ENCODE results near the gene PTPN14.

The PTPN14 gene

DNA sequence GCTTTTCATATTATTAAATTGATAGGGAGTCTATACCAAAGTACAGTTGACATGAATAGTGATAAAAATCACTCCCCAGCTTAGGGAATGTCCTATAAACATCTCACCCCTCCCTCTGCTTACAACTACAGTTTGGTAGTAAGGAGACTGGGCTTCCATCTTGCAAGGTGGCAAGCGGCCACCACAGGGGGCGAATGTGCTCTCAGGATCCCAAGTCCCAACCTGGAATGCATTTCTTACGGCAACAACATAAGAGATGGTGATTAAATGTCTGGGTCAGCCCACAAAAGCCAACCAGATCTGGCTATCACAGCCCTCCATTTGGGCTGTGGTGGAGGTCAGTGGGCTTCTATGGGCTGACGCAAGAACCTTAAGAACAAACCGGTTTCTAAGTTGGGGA is 202.4 kb downstream of the PTPN14 start:
- Histone ChIP-seq H3K27ac (ENCODE audit: low read length) (no peak overlapping the region), H3K4me1 (ENCODE audit: insufficient read depth, low read length) (peaks cover 11% of the 10 kb centered on the region), H3K9me3 (ENCODE audit: insufficient read depth, low read depth, low read length) (peaks cover 6% of the 10 kb centered on the region; the same call in 1 of the 2 replicates), H3K9ac (ENCODE audit: low read depth, low read length) (no peak overlapping the region), H3K36me3 (ENCODE audit: insufficient read depth, low read depth, low read length) (peaks cover 38% of the 10 kb centered on the region), H3K4me3 (ENCODE audit: low read length) (no peak overlapping the region), H3K27me3 (ENCODE audit: insufficient read depth, low read length) (no peaks in the 10 kb centered on the region)

DNA sequence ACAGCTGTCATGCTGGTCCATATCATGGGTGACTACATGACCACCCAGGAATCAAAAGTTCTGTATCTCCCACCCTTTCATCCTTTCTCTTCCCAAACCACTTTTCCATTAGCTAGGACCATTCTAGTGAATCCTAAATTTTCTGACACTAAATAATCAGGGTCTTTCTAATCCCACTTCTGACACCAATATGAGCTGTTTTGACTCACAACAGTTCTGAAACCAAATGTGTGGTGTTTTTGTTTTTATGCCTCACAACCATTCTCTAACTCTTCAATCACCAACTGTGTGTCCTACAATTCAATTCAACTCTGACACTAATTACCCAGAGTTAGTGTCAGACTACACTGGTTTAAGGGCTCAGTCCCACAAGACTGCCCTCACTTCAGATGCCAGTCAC is 206.5 kb downstream of the PTPN14 start:
- H3K4me1 ChIP-seq (ENCODE audit: insufficient read depth, low read length) = peaks cover 8% of the 10 kb centered on the region
- H3K27ac ChIP-seq (ENCODE audit: low read length) = no peak overlapping the region
- H3K27me3 ChIP-seq (ENCODE audit: insufficient read depth, low read length) = no peaks in the 10 kb centered on the region
- peaks cover 27% of the 10 kb centered on the region for H3K36me3 ChIP-seq (ENCODE audit: insufficient read depth, low read depth, low read length)
- H3K9ac ChIP-seq (ENCODE audit: low read depth, low read length) = no peak overlapping the region
- H3K4me3 ChIP-seq (ENCODE audit: low read length) = no peak overlapping the region
- H3K9me3 ChIP-seq (ENCODE audit: insufficient read depth, low read depth, low read length) = peaks cover 6% of the 10 kb centered on the region; the same call in 1 of the 2 replicates

DNA sequence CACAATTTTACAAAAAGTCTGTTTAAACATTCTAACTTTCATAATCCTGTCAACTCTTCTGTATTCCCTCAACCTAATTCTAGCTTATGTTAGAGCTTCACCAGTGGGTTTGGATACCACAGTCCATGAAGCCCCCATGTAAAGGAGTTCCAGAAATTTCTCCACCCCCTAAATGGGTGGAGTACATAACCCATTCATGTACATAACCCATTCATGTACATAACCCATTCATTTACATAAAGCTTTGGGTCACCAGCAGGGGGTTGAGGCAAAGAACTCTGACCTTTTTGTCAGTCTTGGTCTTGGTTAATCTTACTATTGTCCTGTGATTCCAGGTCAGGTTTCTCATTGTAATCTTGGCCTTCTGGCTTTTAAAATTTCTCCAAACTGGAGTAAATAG is 208.9 kb downstream of the PTPN14 start:
- Histone ChIP-seq H3K36me3 (ENCODE audit: insufficient read depth, low read depth, low read length) (peaks cover 20% of the 10 kb centered on the region), H3K9me3 (ENCODE audit: insufficient read depth, low read depth, low read length) (peaks cover 6% of the 10 kb centered on the region; the same call in 1 of the 2 replicates), H3K27me3 (ENCODE audit: insufficient read depth, low read length) (no peaks in the 10 kb centered on the region), H3K9ac (ENCODE audit: low read depth, low read length) (no peak overlapping the region), H3K27ac (ENCODE audit: low read length) (no peak overlapping the region), H3K4me1 (ENCODE audit: insufficient read depth, low read length) (peaks cover 7% of the 10 kb centered on the region; the same call in 1 of the 2 replicates), H3K4me3 (ENCODE audit: low read length) (no peak overlapping the region)

DNA sequence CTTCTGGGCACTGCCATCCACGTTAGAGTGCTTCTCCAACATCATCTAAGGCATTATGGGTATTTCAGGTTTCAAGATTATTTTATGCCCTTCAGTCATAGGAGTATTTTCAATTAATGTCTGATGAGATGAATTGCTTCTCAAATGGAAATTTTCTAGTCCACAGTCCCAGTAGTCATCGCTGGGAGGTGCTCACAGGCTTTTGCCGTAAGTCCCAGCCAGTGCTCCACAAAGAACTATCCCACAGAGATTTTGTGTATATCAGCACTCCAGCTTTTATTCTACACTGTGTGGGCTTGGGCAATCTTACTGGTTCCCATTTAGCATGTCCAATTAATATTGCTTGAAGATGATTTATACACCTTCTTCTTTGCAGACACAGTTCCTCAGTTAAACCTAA is 209.5 kb downstream of the PTPN14 start:
- Histone ChIP-seq H3K9ac (ENCODE audit: low read depth, low read length) (no peak overlapping the region), H3K4me3 (ENCODE audit: low read length) (no peak overlapping the region), H3K36me3 (ENCODE audit: insufficient read depth, low read depth, low read length) (peaks cover 17% of the 10 kb centered on the region), H3K9me3 (ENCODE audit: insufficient read depth, low read depth, low read length) (peaks cover 6% of the 10 kb centered on the region; the same call in 1 of the 2 replicates), H3K27me3 (ENCODE audit: insufficient read depth, low read length) (no peaks in the 10 kb centered on the region), H3K27ac (ENCODE audit: low read length) (no peak overlapping the region), H3K4me1 (ENCODE audit: insufficient read depth, low read length) (peaks cover 10% of the 10 kb centered on the region; the same call in 1 of the 2 replicates)

DNA sequence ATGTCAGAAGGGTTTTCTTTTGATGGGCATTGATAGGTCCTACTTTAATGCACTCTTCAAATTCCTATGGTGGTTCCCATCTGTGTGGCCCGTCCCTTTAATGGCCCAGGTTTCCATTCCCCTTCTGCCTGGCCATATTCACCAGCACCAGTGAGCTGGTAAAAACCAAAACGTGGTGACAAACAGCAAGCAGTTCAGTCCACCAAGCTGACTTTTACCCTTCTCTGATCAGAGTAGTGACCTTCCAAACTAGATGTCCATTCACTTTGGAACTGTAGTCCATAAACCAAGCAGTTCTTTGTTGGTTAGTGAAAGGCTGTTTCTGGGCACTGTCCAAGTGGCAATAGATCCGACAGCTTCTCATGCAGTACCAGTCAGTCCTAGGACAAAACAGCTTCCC is 209.9 kb downstream of the PTPN14 start:
- H3K27me3 ChIP-seq (ENCODE audit: insufficient read depth, low read length) = no peaks in the 10 kb centered on the region
- peaks cover 6% of the 10 kb centered on the region; the same call in 1 of the 2 replicates for H3K9me3 ChIP-seq (ENCODE audit: insufficient read depth, low read depth, low read length)
- no peak overlapping the region for H3K9ac ChIP-seq (ENCODE audit: low read depth, low read length)
- H3K36me3 ChIP-seq (ENCODE audit: insufficient read depth, low read depth, low read length) = peaks cover 17% of the 10 kb centered on the region
- no peak overlapping the region for H3K27ac ChIP-seq (ENCODE audit: low read length)
- peaks cover 10% of the 10 kb centered on the region; the same call in 1 of the 2 replicates for H3K4me1 ChIP-seq (ENCODE audit: insufficient read depth, low read length)
- H3K4me3 ChIP-seq (ENCODE audit: low read length) = no peak overlapping the region

DNA sequence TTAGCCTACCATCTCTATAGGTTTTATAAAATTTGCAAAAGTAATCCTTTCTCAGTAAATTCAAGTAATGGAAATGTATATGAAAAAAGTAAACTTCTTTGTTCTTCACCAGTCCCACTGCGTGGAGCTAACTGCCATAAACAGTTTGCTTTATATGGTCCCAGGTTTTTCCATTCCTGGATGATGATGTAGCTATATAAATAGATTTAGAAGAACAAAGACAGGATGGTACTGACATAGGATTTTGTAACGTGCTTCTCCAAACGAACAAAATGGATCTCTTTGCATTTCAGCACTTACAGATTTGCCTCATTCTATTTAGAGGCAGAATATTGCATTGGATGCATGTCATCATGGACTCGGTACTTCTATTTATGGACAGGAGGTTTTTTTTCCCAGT is 213.2 kb downstream of the PTPN14 start:
- H3K27me3 ChIP-seq (ENCODE audit: insufficient read depth, low read length) = no peaks in the 10 kb centered on the region
- peaks cover 14% of the 10 kb centered on the region; the same call in 1 of the 2 replicates for H3K4me1 ChIP-seq (ENCODE audit: insufficient read depth, low read length)
- no peak overlapping the region for H3K4me3 ChIP-seq (ENCODE audit: low read length)
- H3K27ac ChIP-seq (ENCODE audit: low read length) = no peak overlapping the region
- no peaks in the 10 kb centered on the region; the same call in 1 of the 2 replicates for H3K36me3 ChIP-seq (ENCODE audit: insufficient read depth, low read depth, low read length)
- no peaks in the 10 kb centered on the region for H3K9me3 ChIP-seq (ENCODE audit: insufficient read depth, low read depth, low read length)
- no peak overlapping the region for H3K9ac ChIP-seq (ENCODE audit: low read depth, low read length)

DNA sequence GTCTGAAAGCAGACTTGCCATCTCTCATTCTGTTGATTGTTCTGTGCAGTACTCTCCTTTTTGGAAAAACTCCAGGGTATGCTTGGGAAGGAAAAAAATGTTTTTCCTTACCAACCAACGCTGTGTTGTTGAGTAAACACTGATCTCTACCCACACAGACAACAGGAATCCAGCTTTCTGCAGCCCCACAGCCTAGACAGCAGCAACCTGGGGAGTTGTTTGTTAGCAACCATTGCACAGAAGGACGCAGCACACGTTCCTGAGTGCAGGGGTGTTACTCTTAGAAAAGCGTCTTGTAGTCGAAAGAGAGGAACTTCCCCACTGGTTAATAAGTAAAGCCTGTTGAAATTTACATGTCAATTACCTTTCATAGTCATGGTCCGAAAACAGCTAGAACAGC is 213.9 kb downstream of the PTPN14 start:
- no peak overlapping the region for H3K27ac ChIP-seq (ENCODE audit: low read length)
- H3K4me1 ChIP-seq (ENCODE audit: insufficient read depth, low read length) = peaks cover 14% of the 10 kb centered on the region; the same call in 1 of the 2 replicates
- no peaks in the 10 kb centered on the region for H3K27me3 ChIP-seq (ENCODE audit: insufficient read depth, low read length)
- no peak overlapping the region for H3K4me3 ChIP-seq (ENCODE audit: low read length)
- no peaks in the 10 kb centered on the region; the same call in 1 of the 2 replicates for H3K36me3 ChIP-seq (ENCODE audit: insufficient read depth, low read depth, low read length)
- H3K9ac ChIP-seq (ENCODE audit: low read depth, low read length) = no peak overlapping the region
- H3K9me3 ChIP-seq (ENCODE audit: insufficient read depth, low read depth, low read length) = no peaks in the 10 kb centered on the region

DNA sequence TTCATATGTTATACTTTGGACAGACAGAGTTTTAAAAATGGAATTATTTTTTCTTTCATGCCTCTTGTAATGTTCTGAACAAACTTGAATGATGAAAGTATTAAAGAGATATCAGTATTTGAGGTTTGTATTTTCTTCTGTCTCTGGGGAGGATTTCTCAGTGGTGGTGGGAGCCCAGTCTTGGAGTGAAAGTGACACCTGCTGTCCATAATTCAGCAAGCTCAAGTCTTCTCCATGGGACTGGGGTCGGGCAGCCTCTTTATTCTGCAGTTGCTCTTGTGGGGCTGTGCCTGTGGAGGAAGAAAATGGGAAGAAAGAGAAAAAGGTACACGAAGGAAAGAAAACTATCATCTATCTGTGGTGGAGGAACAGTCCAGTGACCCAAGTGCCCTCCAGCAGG is 214.4 kb downstream of the PTPN14 start:
- no peak overlapping the region for H3K27ac ChIP-seq (ENCODE audit: low read length)

DNA sequence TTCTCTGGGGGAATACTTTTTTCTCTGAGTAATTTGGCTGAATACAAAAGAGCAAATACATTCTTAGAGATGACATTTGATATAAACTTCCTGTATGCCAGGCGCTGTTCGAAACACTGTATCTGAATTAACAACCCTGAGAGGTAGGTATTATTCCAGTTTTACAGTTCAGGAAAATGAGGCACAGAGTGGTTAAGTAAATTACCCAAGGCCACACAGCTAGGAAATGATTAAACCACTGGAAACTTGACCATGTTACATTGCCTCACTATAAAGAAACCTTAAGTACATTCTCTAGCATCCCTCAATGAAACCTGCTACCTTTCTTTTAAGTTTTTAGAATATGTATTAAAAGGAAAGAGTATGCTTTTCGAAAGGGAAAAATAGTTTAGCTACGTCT is 215.8 kb downstream of the PTPN14 start:
- H3K4me1 ChIP-seq (ENCODE audit: insufficient read depth, low read length) = peaks cover 14% of the 10 kb centered on the region; the same call in 1 of the 2 replicates
- no peak overlapping the region for H3K27ac ChIP-seq (ENCODE audit: low read length)
- no peaks in the 10 kb centered on the region for H3K27me3 ChIP-seq (ENCODE audit: insufficient read depth, low read length)
- no peaks in the 10 kb centered on the region for H3K9me3 ChIP-seq (ENCODE audit: insufficient read depth, low read depth, low read length)
- no peaks in the 10 kb centered on the region; the same call in 1 of the 2 replicates for H3K36me3 ChIP-seq (ENCODE audit: insufficient read depth, low read depth, low read length)
- H3K4me3 ChIP-seq (ENCODE audit: low read length) = no peak overlapping the region
- H3K9ac ChIP-seq (ENCODE audit: low read depth, low read length) = no peak overlapping the region

More for the DNA sequence above, 214.4 kb downstream of the PTPN14 start:
- Histone ChIP-seq H3K27me3 (ENCODE audit: insufficient read depth, low read length) (no peaks in the 10 kb centered on the region), H3K4me3 (ENCODE audit: low read length) (no peak overlapping the region), H3K9ac (ENCODE audit: low read depth, low read length) (no peak overlapping the region), H3K4me1 (ENCODE audit: insufficient read depth, low read length) (peaks cover 14% of the 10 kb centered on the region; the same call in 1 of the 2 replicates), H3K9me3 (ENCODE audit: insufficient read depth, low read depth, low read length) (no peaks in the 10 kb centered on the region), H3K36me3 (ENCODE audit: insufficient read depth, low read depth, low read length) (no peaks in the 10 kb centered on the region; the same call in 1 of the 2 replicates)

DNA sequence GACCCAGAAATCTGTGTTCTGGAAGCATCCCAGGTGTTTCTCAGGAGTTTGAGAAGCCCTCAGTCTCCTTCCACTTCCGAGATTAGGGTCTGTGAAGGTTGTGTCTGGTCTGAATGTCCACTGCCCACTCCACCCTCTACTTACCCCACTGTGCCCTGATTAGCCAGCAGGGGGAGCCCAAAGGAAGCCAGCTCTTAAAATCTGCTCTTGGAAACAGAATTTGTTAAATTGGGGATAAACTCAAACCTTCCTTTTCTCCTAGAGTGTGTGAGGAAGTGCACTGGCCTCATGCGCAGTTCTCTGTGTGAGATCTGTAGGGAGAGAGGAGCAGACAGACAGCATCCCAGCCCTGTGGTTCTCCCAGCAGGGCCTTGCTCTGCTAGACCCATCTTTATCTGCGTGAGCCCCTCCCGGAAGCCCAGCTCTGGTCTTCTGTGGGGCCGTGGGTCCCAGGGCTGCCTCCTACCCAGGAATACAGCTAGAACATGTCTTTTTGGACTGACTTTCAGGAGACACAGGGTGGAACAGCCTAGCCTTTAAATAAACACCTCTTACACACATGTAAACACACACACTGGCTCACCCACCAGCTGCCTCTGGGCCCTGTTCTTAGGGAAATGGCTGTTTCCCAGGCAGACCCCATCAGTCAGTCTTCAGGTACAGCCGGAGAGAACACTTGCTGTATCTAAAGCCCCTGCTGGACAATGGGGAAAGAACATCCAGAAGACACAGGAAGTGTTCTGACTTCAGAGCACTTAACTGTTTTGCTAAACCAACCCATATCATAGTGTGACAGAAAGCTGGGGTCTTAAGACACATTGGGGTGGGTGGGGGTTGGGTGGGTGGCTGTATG is 218.2 kb downstream of the PTPN14 start:
- H3K9ac ChIP-seq (ENCODE audit: low read depth, low read length) = no peak overlapping the region; the same call in 1 of the 2 replicates
- H3K4me1 ChIP-seq (ENCODE audit: insufficient read depth, low read length) = peaks cover 11% of the 10 kb centered on the region; the same call in 1 of the 2 replicates
- no peaks in the 10 kb centered on the region for H3K9me3 ChIP-seq (ENCODE audit: insufficient read depth, low read depth, low read length)
- no peaks in the 10 kb centered on the region; the same call in 1 of the 2 replicates for H3K36me3 ChIP-seq (ENCODE audit: insufficient read depth, low read depth, low read length)
- no peak overlapping the region for H3K27ac ChIP-seq (ENCODE audit: low read length)
- no peaks in the 10 kb centered on the region for H3K27me3 ChIP-seq (ENCODE audit: insufficient read depth, low read length)
- H3K4me3 ChIP-seq (ENCODE audit: low read length) = no peak overlapping the region

DNA sequence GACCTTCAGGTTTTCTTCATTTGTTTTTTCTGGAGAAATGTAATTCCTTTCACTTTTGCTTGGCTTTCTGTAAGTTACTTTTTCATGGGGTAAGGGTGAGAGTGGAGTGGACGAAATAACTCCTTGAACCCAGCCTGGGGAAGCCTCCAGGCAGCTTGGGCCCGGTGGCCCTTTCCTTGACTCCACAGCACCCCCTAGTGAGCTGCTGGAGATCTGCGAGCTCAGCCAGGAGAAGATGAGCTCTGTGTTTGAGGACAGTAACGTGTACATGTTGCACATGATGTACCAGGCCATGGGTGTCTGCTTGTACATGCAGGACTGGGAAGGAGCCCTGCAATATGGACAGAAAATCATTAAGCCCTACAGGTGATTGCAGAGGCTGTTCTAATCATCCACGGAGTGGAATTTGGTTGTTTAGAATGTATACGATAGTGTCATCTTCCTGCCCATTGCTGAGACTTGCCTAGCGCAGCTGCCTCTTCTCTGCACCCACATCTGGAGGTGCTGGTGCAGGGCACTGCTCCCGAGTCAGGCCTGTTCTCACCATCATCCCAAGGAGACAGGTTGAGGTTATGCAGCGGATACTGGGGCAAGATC is 219.5 kb downstream of the PTPN14 start:
- Histone ChIP-seq H3K4me1 (ENCODE audit: insufficient read depth, low read length) (peaks cover 3% of the 10 kb centered on the region; the same call in 1 of the 2 replicates), H3K9ac (ENCODE audit: low read depth, low read length) (no peak overlapping the region), H3K27me3 (ENCODE audit: insufficient read depth, low read length) (no peaks in the 10 kb centered on the region), H3K27ac (ENCODE audit: low read length) (no peak overlapping the region), H3K9me3 (ENCODE audit: insufficient read depth, low read depth, low read length) (no peaks in the 10 kb centered on the region), H3K36me3 (ENCODE audit: insufficient read depth, low read depth, low read length) (no peaks in the 10 kb centered on the region; the same call in 1 of the 2 replicates), H3K4me3 (ENCODE audit: low read length) (no peak overlapping the region)

All from iPS-20b (cell line).